ENCODE data around the gene PARD3. TPM values are rescaled to one million over a fixed set of nuclear protein-coding genes. Genes with fewer than 3 reads are reported as not detected.

The PARD3 gene
- polyA plus RNA-seq, 3 donors: 0.51 TPM; not detected in 2

GRCh38 chr10:34400075-34400474, 415.0 kb downstream of the PARD3 start:
- H2AFZ ChIP-seq (ENCODE audit: insufficient read depth, low read depth, low read length, poor library complexity, severe bottlenecking): no peak overlapping the region
- no peaks in the 10 kb centered on the region for H3K36me3 ChIP-seq (replicated peaks in 1 of 2; ENCODE audit: control insufficient read depth in 1 of 2, insufficient read depth in 2 of 2, low read length in 2 of 2)
- H3K9me3 ChIP-seq (replicated peaks in 1 of 2; ENCODE audit: control insufficient read depth in 1 of 2, insufficient read depth in 1 of 2, low read length in 2 of 2): no peaks in the 10 kb centered on the region
- H3K27ac ChIP-seq (ENCODE audit: low read depth in 1 of 2, low read length in 2 of 2): no peak overlapping the region
- no peak overlapping the region for H3K4me3 ChIP-seq (replicated peaks in 1 of 3; ENCODE audit: low read depth in 2 of 3, low read length in 3 of 3)
- H3K36me3 Mint-ChIP-seq: no peaks in the 10 kb centered on the region
- H3K4me1 Mint-ChIP-seq: peaks cover 32% of the 10 kb centered on the region
- H3K4me1 ChIP-seq (ENCODE audit: control insufficient read depth in 1 of 2, insufficient read depth in 2 of 2, low read length in 2 of 2): peaks cover 26 to 32% of the 10 kb centered on the region in 2 donors
- H3K27ac Mint-ChIP-seq: no peak overlapping the region
- no peak overlapping the region for H3K4me2 ChIP-seq (replicated peaks; ENCODE audit: extremely low read depth, low read length, poor library complexity, severe bottlenecking)
- H3K27me3 ChIP-seq (ENCODE audit: control insufficient read depth in 2 of 2, insufficient read depth in 2 of 2, low read length in 2 of 2): no peaks in the 10 kb centered on the region
- no peak overlapping the region for H3K9ac ChIP-seq (ENCODE audit: insufficient read depth, low read length, poor library complexity, severe bottlenecking)
- H3K79me2 ChIP-seq (ENCODE audit: insufficient read depth, low read length): no peaks in the 10 kb centered on the region
- no peak for TF ChIP-seq CTCF (IDR thresholded peaks at IDR 0.05)
- H3K4me3 Mint-ChIP-seq: no peak overlapping the region
- DNase-seq: no peak
- intact Hi-C loops (cut with micrococcal nuclease): no loop called here
- H3K9me3 Mint-ChIP-seq: peaks cover 0 to under 1% (median 0%) of the 10 kb centered on the region in 7 donors
- 100% methylated on average over 1 of the region's 3 CpGs for WGBS (ENCODE audit: insufficient coverage)
- no peaks in the 10 kb centered on the region for H4K20me1 ChIP-seq (ENCODE audit: insufficient read depth, low read length)
- peaks cover 0 to 2% (median 1%) of the 10 kb centered on the region in 3 donors for H3K27me3 Mint-ChIP-seq (ENCODE audit: low read depth in 3 of 3)

GRCh38 chr10:34399013-34399412, 416.1 kb downstream of the PARD3 start:
- Histone ChIP-seq H3K4me3 (replicated peaks in 1 of 3; ENCODE audit: low read depth in 2 of 3, low read length in 3 of 3) (no peak overlapping the region), H3K9ac (ENCODE audit: insufficient read depth, low read length, poor library complexity, severe bottlenecking) (no peak overlapping the region), H3K27me3 (ENCODE audit: control insufficient read depth in 2 of 2, insufficient read depth in 2 of 2, low read length in 2 of 2) (no peaks in the 10 kb centered on the region), H3K27ac (ENCODE audit: low read depth in 1 of 2, low read length in 2 of 2) (no peak overlapping the region), H3K79me2 (ENCODE audit: insufficient read depth, low read length) (no peaks in the 10 kb centered on the region), H3K9me3 (replicated peaks in 1 of 2; ENCODE audit: control insufficient read depth in 1 of 2, insufficient read depth in 1 of 2, low read length in 2 of 2) (no peaks in the 10 kb centered on the region), H4K20me1 (ENCODE audit: insufficient read depth, low read length) (no peaks in the 10 kb centered on the region), H3K4me1 (ENCODE audit: control insufficient read depth in 1 of 2, insufficient read depth in 2 of 2, low read length in 2 of 2) (peaks cover 26 to 32% of the 10 kb centered on the region in 2 donors), H2AFZ (ENCODE audit: insufficient read depth, low read depth, low read length, poor library complexity, severe bottlenecking) (no peak overlapping the region), H3K4me2 (replicated peaks; ENCODE audit: extremely low read depth, low read length, poor library complexity, severe bottlenecking) (no peak overlapping the region), H3K36me3 (replicated peaks in 1 of 2; ENCODE audit: control insufficient read depth in 1 of 2, insufficient read depth in 2 of 2, low read length in 2 of 2) (no peaks in the 10 kb centered on the region)
- Mint-ChIP-seq H3K4me1 (peaks cover 33% of the 10 kb centered on the region), H3K9me3 (peaks cover 0 to 1% (median 0%) of the 10 kb centered on the region in 7 donors), H3K27ac (no peak overlapping the region), H3K27me3 (ENCODE audit: low read depth in 3 of 3) (peaks cover 0 to 2% (median 1%) of the 10 kb centered on the region in 3 donors), H3K36me3 (no peaks in the 10 kb centered on the region), H3K4me3 (no peak overlapping the region)
- no CpG with 5 or more reads among the region's 7 CpGs for WGBS (ENCODE audit: insufficient coverage)
- TF ChIP-seq CTCF (IDR thresholded peaks at IDR 0.05): no peak
- no peak for DNase-seq
- intact Hi-C loops (cut with micrococcal nuclease): no loop called here

Measured in CD14-positive monocyte (primary cell).